K562 (cell line): ENCODE results near the gene SETDB1. TPM values are rescaled to one million over a fixed set of nuclear protein-coding genes. Genes with fewer than 3 reads are reported as not detected.

Experiments
- ATAC-seq: fragments of 200-7000 bp; cut with Tn5 transposase; 3 replicates; pipeline ENCODE4 v1.9.1; 2020; ENCODE audit warnings: moderate library complexity
- BruUV-seq: library from RNA; stranded (reverse); fragments of 400-500 nt; replicated peaks from 2 replicates; lab custom pipeline; 2021; lab: Mats Ljungman, UMichigan
- CTCF ChIA-PET: fragments of 300-600 bp; formaldehyde crosslinking; extraction: SDS; loops from one replicate; lab custom pipeline; 2021; ENCODE audit warnings: low intra/inter-chr PET ratio; lab: Yijun Ruan, JAX
- POLR2A ChIA-PET: fragments of 300-600, 350-650 bp; sonication (Branson Sonifier 250); formaldehyde crosslinking; extraction: SDS; loops from one replicate; lab custom pipeline; 2021; ENCODE audit warnings: antibody characterized with exemption, inconsistent platforms; lab: Yijun Ruan, JAX
- DNase-seq, 4 experiments: peaks; one replicate each; pipeline versions ENCODE4 v3.0.0 to v3.0.0-alpha.2; 2011 to 2018; ENCODE audit warnings: low spot score in 3 of 4, mixed read lengths in 3 of 4; ENCODE audit errors: extremely low read depth in 1 of 4
- FAIRE-seq: peaks from 2 replicates; lab custom pipeline; 2011; peaks lifted over from hg19 to GRCh38; lab: Jason Lieb, UNC
- H2AFZ ChIP-seq: 2 replicates; pipeline ENCODE4 v1.6.0; 2011; ENCODE audit warnings: low read depth, low read length, control low read depth, inconsistent platforms
- H3K27ac ChIP-seq: fragments of 200-600 bp; 3 replicates; pipeline ENCODE4 v1.8.0; 2011; ENCODE audit warnings: low read depth, mild to moderate bottlenecking, control low read depth, inconsistent platforms, low read length, moderate library complexity, mixed read lengths; ENCODE audit errors: extremely low read depth
- H3K27me3 ChIP-seq, 2 experiments: fragments of 300-600 bp in 1 of 2; 2 replicates in 1 of 2; 3 replicates in 1 of 2; pipeline versions ENCODE4 v1.6.0 to v1.8.0; 2011; ENCODE audit warnings: inconsistent platforms in 2 of 2, low read length in 2 of 2, mild to moderate bottlenecking in 1 of 2, mixed read lengths in 1 of 2, moderate library complexity in 1 of 2; ENCODE audit not compliant: control insufficient read depth in 2 of 2, insufficient read depth in 2 of 2
- H3K36me3 ChIP-seq: fragments of 300-600 bp; 3 replicates; pipeline ENCODE4 v1.8.0; 2011; ENCODE audit warnings: mild to moderate bottlenecking, low read length, inconsistent platforms; ENCODE audit not compliant: control insufficient read depth, insufficient read depth
- H3K4me1 ChIP-seq, 2 experiments: fragments of 200-600 bp in 1 of 2; replicated peaks in 1 of 2; 2 replicates in 1 of 2; 3 replicates in 1 of 2; pipeline versions ENCODE4 v1.5.1 to v1.8.0; 2011; ENCODE audit warnings: inconsistent platforms in 2 of 2, low read length in 2 of 2, mild to moderate bottlenecking in 1 of 2, mixed read lengths in 1 of 2, moderate library complexity in 1 of 2; ENCODE audit not compliant: control insufficient read depth in 2 of 2, insufficient read depth in 2 of 2
- H3K4me2 ChIP-seq: 2 replicates; pipeline ENCODE4 v1.6.1; 2011; ENCODE audit warnings: low read length, control low read depth, inconsistent platforms, mixed read lengths; ENCODE audit not compliant: insufficient read depth
- H3K4me3 ChIP-seq: fragments of 200-600 bp; sonication (generic), shearing (Covaris generic); 2 replicates; pipeline ENCODE4 v1.5.1; 2016; ENCODE audit warnings: control low read depth, inconsistent platforms
- H3K79me2 ChIP-seq: fragments of 200-600 bp; 3 replicates; pipeline ENCODE4 v1.8.0; 2011; ENCODE audit warnings: low read length, inconsistent platforms; ENCODE audit not compliant: control insufficient read depth, insufficient read depth
- H3K9ac ChIP-seq, 2 experiments: 2 replicates each; pipeline versions ENCODE4 v1.6.0 to v1.6.1; 2011; ENCODE audit warnings: low read depth in 2 of 2, low read length in 2 of 2, control low read depth in 1 of 2, inconsistent platforms in 1 of 2, mild to moderate bottlenecking in 1 of 2, mixed read lengths in 1 of 2; ENCODE audit not compliant: insufficient read depth in 1 of 2
- H3K9me1 ChIP-seq: one replicate; pipeline ENCODE4 v1.6.0; 2011; ENCODE audit warnings: inconsistent platforms, mild to moderate bottlenecking, low read length, moderate library complexity; ENCODE audit not compliant: control insufficient read depth, insufficient read depth
- H3K9me3 ChIP-seq: replicated peaks from 2 replicates; pipeline ENCODE4 v1.5.1; 2011; ENCODE audit warnings: low read depth, low read length, inconsistent platforms; ENCODE audit not compliant: control insufficient read depth, insufficient read depth
- H4K20me1 ChIP-seq: replicated peaks from 2 replicates; pipeline ENCODE4 v1.6.1; 2011; ENCODE audit warnings: low read length, inconsistent platforms, mixed read lengths; ENCODE audit not compliant: control insufficient read depth, insufficient read depth
- ARID4B ChIP-seq: sonication (generic); formaldehyde crosslinking; IDR thresholded peaks from 2 replicates; pipeline ENCODE4 v1.8.0; 2022; ENCODE audit warnings: mild to moderate bottlenecking, missing genetic modification reagents
- SMARCE1 ChIP-seq: fragments of 450-650 bp; IDR thresholded peaks from 2 replicates; pipeline ENCODE4 v1.7.1; 2016; ENCODE audit warnings: mild to moderate bottlenecking
- WGBS: fragments of 100-300 bp; shearing (Covaris generic); methylation state at CpG from one replicate; pipeline ENCODE4 v1.1.6; 2016; ENCODE audit warnings: low coverage, mixed read lengths; ENCODE audit not compliant: insufficient coverage; ENCODE audit errors: missing lambda C conversion rate; 5-methylcytosine and 5-hydroxymethylcytosine counted together
- in situ Hi-C: fragments of 300-500 bp; cut with MboI; formaldehyde crosslinking; loops from 4 replicates; pipeline ENCODE4 v1.15.0; 2018; ENCODE audit warnings: inconsistent platforms, mixed read lengths
- intact Hi-C: fragments of 100-400 bp; cut with micrococcal nuclease; formaldehyde crosslinking; loops from 2 replicates; pipeline ENCODE4 v1.14.2; 2022
- polyA plus RNA-seq, 8 experiments: library from polyadenylated mRNA; depleted of rRNA in 4 of 8; stranded (reverse) in 5 of 8; unstranded in 3 of 8; fragments of >200 nt; fragmentation: Nextera tagmentation in 2 of 8; fragmentation: Illumina TruSeq in 1 of 8; extraction: Ambion mirVana in 2 of 8; extraction: Trizol in 1 of 8; gene quantifications; 2 replicates each; pipeline versions ENCODE4 v1.2.1 to v1.2.3, GENCODE V29; 2011 to 2014; ENCODE audit warnings: inconsistent platforms in 1 of 8, missing spikeins in 1 of 8
- total RNA-seq, 7 experiments: library from RNA; depleted of rRNA in 6 of 7; stranded (reverse); fragments of >200 nt in 6 of 7; fragmentation: Illumina TruSeq in 2 of 7; extraction: Trizol in 2 of 7; gene quantifications; 2 replicates each; pipeline versions ENCODE4 v1.2.1 to v1.2.3, GENCODE V29; 2011 to 2021; ENCODE audit warnings: low replicate concordance in 1 of 7

The SETDB1 gene
- total and polyA plus RNA-seq, 9 of the 15 experiments (the other 6 are each of a cell fraction or from before 2014, with no cell fraction given), result 21.5 to 64.4 (median 42.0) TPM

DNA sequence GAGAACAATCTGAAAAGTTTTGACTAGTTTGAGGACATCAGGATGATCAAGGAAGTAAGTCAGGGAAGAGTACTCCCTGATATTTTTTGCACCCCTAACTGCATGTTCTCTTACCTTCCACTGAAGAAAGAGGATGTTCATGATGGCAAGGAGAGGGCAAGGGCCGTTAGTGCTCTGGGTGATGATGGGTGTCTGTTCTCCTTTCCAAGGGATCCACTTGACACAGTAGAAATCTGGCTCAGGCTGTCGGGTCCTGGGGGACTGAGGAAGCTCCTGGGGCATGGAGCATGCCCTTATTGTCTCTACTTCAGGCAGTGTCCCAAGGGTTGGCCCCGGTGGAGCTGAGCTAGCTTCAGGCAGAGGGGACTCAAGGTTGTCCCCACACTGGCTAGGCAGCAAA, 75.9 kb downstream of the SETDB1 start:
- H3K4me1 ChIP-seq, result peaks cover 51 to 58% of the 10 kb centered on the region in 2 experiments
- FAIRE-seq, result no peak
- H3K27ac ChIP-seq, result peak overlapping the region; percentile 64; the same call in 1 of the 3 replicates
- H3K27me3 ChIP-seq, result no peaks in the 10 kb centered on the region
- H3K79me2 ChIP-seq, result peaks cover 9% of the 10 kb centered on the region; the same call in 1 of the 3 replicates
- no TSS peak for BruUV-seq
- H3K4me3 ChIP-seq, result no peak overlapping the region
- ChIA-PET CTCF (no interaction called here), POLR2A (interaction anchor here (0.6 to 2.0 kb wide), 9 partner anchors 9 to 613 kb away, joined by 3 to 7 read pairs (median 4); partner anchors contain the start of gene MCL1)
- H3K9me1 ChIP-seq, result no peaks in the 10 kb centered on the region
- H3K36me3 ChIP-seq, result peaks cover 7% of the 10 kb centered on the region; the same call in 2 of the 3 replicates
- intact Hi-C loops, result no loop called here
- TF ChIP-seq ARID4B (CRISPR knock-in tag) (0 out of 2 replicates have a peak, but pooled peaks have one; percentile 7), SMARCE1 (no peak)
- no peak overlapping the region for H3K4me2 ChIP-seq
- H4K20me1 ChIP-seq, result no peaks in the 10 kb centered on the region
- no peak for ATAC-seq
- no peak for DNase-seq
- peak overlapping the region in 1 of 2 experiments; percentile 69; a peak in 1 of 4 replicates for H3K9ac ChIP-seq
- no peaks in the 10 kb centered on the region for H3K9me3 ChIP-seq
- WGBS, result 47% methylated on average over 3 of the region's 3 CpGs
- H2AFZ ChIP-seq, result no peak overlapping the region
- in situ Hi-C loops, result no loop called here
